ENCODE results near the gene NHLRC2. TPM values are rescaled to one million over a fixed set of nuclear protein-coding genes. Genes with fewer than 3 reads are reported as not detected.

Gene NHLRC2
- total RNA-seq, 6 experiments from 2014 or later, result 24.0 to 27.4 (median 25.9) TPM

GRCh38 chr10:113947184-113948041 is 93.0 kb downstream of the NHLRC2 start:
- TF ChIP-seq, protein P1, sequence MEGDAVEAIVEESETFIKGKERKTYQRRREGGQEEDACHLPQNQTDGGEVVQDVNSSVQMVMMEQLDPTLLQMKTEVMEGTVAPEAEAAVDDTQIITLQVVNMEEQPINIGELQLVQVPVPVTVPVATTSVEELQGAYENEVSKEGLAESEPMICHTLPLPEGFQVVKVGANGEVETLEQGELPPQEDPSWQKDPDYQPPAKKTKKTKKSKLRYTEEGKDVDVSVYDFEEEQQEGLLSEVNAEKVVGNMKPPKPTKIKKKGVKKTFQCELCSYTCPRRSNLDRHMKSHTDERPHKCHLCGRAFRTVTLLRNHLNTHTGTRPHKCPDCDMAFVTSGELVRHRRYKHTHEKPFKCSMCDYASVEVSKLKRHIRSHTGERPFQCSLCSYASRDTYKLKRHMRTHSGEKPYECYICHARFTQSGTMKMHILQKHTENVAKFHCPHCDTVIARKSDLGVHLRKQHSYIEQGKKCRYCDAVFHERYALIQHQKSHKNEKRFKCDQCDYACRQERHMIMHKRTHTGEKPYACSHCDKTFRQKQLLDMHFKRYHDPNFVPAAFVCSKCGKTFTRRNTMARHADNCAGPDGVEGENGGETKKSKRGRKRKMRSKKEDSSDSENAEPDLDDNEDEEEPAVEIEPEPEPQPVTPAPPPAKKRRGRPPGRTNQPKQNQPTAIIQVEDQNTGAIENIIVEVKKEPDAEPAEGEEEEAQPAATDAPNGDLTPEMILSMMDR (IDR thresholded peaks at IDR 0.05), result no peak
- Mint-ChIP-seq H3K9me3 (no peaks in the 10 kb centered on the region), H3K27ac (no peak overlapping the region), H3K36me3 (ENCODE audit: low read depth) (no peaks in the 10 kb centered on the region), H3K4me1 (ENCODE audit: low read depth) (peaks cover 39% of the 10 kb centered on the region), H3K27me3 (ENCODE audit: insufficient read depth) (no peaks in the 10 kb centered on the region), H3K4me3 (no peak overlapping the region)
- no peak for DNase-seq

DNA sequence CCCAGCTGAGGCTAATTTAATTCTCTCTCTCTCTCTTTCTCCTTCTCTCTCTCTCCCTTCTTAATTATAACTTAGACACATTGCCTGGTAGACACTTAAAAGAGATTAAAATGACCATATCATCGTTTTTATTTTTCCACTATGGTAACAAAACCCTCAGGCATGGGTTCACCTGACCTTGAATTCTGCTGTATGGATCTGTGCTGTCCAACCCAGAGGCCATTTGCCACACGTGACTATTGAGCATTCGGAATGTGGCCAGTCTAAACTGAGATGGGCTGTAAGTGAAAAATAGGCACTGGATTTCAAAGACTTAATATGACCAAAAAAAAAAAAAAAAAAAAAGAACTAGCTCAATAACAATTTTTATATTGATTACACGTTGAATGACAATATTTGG is 93.6 kb downstream of the NHLRC2 start:
- TF ChIP-seq, protein P1 (IDR thresholded peaks at IDR 0.05), result no peak
- peaks cover 39% of the 10 kb centered on the region for H3K4me1 Mint-ChIP-seq (ENCODE audit: low read depth)
- H3K36me3 Mint-ChIP-seq (ENCODE audit: low read depth), result no peaks in the 10 kb centered on the region
- H3K27ac Mint-ChIP-seq, result no peak overlapping the region
- H3K27me3 Mint-ChIP-seq (ENCODE audit: insufficient read depth), result no peaks in the 10 kb centered on the region
- H3K4me3 Mint-ChIP-seq, result no peak overlapping the region
- no peak for DNase-seq
- no peaks in the 10 kb centered on the region for H3K9me3 Mint-ChIP-seq

DNA sequence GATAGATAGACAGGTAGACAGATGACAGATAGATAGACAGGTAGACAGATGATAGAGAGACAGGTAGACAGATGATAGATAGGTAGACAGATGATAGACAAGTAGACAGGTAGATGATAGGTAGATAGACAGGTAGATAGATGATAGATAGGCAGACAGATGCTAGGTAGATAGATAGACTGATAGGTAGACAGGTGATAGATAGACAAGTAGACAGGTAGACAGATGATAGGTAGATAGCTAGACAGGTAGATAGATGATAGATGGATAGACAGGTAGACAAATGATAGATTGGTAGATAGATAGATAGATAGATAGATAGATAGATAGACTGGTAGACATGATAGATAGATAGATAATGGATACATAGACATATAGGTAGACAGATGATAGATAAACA is 95.8 kb downstream of the NHLRC2 start:
- Mint-ChIP-seq H3K27ac (no peak overlapping the region), H3K9me3 (no peaks in the 10 kb centered on the region)
- TF ChIP-seq, protein P1 (IDR thresholded peaks at IDR 0.05), result no peak

DNA sequence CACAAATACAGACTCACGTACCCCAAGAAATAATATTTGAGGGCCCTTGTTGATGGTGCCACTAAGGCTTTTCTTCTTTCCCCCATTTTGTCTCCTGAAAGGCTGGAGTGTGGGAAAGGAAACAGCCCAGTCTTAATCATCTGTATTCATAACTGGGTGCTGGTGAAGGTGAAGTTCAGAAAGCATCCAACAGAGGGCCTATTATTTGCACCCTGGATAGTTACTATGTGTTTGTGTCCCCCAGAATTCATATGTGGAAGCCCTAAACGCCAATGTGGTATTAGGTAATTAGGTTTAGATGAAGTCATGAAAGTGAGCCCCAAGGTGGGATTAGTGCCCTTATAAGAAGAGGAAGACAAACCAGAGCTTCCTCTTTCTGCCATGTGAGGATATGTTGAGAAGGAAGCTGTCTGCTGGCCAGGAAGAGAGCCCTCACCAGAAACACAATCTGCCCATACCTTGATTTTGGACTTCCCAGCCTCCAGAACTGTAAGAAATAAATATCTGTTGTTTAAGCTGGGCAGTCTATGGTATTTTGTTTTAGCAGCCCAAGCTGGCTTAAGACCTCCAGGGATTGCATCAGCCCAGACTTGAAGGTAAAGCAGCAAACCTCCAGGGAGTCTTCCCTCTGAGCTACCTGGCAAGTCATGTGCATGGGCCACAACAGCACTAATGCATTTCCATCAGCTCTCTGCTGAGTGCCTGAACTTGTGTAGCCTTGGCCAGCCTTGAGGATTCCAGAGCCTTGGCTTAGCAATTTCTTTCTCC is 99.2 kb downstream of the NHLRC2 start:
- H3K36me3 Mint-ChIP-seq (ENCODE audit: low read depth), result no peaks in the 10 kb centered on the region
- no peak overlapping the region for H3K27ac Mint-ChIP-seq
- H3K27me3 Mint-ChIP-seq (ENCODE audit: insufficient read depth), result no peaks in the 10 kb centered on the region
- no peaks in the 10 kb centered on the region for H3K9me3 Mint-ChIP-seq
- H3K4me1 Mint-ChIP-seq (ENCODE audit: low read depth), result peaks cover 32% of the 10 kb centered on the region
- TF ChIP-seq, protein P1 (IDR thresholded peaks at IDR 0.05), result peak; percentile 63
- H3K4me3 Mint-ChIP-seq, result no peak overlapping the region
- DNase-seq, result no peak

More for the DNA sequence above, 95.8 kb downstream of the NHLRC2 start:
- H3K4me1 Mint-ChIP-seq (ENCODE audit: low read depth), result peaks cover 36% of the 10 kb centered on the region
- DNase-seq, result no peak
- H3K4me3 Mint-ChIP-seq, result no peak overlapping the region
- H3K27me3 Mint-ChIP-seq (ENCODE audit: insufficient read depth), result no peaks in the 10 kb centered on the region
- H3K36me3 Mint-ChIP-seq (ENCODE audit: low read depth), result no peaks in the 10 kb centered on the region

- Mint-ChIP-seq H3K36me3 (ENCODE audit: low read depth) (no peaks in the 10 kb centered on the region), H3K27ac (no peak overlapping the region), H3K27me3 (ENCODE audit: insufficient read depth) (no peaks in the 10 kb centered on the region), H3K4me3 (no peak overlapping the region), H3K9me3 (no peaks in the 10 kb centered on the region), H3K4me1 (ENCODE audit: low read depth) (peaks cover 39% of the 10 kb centered on the region)
- TF ChIP-seq, protein P1 (IDR thresholded peaks at IDR 0.05), result no peak
- no peak for DNase-seq
Measured at GRCh38 chr10:113954409-113954808, 99.9 kb downstream of the NHLRC2 start.
